AG08395 (cell line): ENCODE measurements around the gene ADAM22.
"Not testable (repeated sequence)": the region's sequence is repeated elsewhere in the genome, so short reads cannot be mapped to it uniquely, and the experiment has no call there.

Experiments used
- DNase-seq: peaks from one replicate; pipeline ENCODE4 v3.0.0; 2012; ENCODE audit warnings: mixed read lengths, low spot score

Gene ADAM22

DNA sequence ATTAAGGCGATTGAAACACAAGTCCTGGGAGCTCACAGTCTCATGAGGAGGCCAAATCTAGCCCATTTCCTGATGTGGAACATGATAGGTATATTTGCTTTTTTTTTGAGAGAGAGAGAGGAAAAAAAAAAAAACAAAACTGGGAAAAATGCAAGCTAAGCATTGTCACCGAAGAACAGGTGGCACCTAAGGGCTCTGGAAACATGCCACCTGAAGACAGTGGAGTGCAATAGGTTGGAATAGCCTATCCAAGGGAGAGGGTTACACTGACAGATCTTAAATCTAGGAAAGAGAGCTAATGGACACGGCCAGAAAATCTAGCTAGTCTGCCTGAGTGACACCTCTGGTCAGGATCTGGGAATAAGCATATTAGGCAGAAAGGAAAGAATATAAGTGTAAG, 175.6 kb downstream of the ADAM22 start:
- DNase-seq, result no peak

- DNase-seq, result peak; percentile 35
Observed at GRCh38 chr7:88111140-88111743, 177.2 kb downstream of the ADAM22 start.

DNA sequence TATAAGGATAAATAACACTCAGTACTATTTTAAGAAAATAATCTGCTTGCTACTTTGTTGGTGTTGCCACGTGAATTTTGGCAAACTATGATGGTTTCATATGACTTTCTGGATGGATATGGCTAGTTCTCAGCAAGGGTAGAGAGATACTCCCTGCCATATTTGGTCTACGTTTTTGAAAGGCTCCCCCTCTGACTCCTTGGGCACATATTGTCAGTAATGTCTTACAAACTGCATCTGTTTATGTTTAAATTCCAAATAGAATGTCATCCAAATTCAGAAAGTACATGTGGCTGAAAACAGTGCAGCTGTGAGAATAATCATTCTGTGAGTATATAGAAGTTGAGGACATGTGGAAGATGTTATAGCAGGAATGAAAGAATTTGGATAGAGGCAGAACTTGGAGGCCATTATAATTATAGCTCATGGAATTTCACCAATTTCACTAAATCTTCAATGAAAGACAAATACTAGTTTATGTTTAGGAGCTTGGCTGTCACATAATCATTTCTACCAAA, 178.0 kb downstream of the ADAM22 start:
- no peak for DNase-seq

GRCh38 chr7:88115258-88115796, 181.3 kb downstream of the ADAM22 start:
- no peak for DNase-seq

DNA sequence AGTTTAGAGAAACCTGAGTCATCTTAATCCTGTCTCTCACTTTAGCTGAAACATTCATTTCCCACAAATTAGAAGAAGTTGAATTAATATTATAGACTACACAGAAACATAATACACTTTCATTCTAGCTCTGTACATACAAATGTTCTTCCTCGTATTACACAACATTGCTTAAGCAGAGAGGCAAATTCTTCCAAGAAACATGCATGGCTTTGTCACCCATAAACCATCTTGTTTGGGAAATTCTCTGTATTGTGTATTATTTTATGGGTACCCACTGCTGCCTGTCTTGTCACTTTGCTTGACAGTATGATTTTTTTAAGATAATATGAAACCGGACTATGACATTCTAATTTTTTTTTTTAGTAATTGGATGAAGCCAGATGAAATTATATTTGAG, 181.8 kb downstream of the ADAM22 start:
- no peak for DNase-seq

- no peak for DNase-seq
Observed at GRCh38 chr7:88116235-88116795, 182.3 kb downstream of the ADAM22 start.

DNA sequence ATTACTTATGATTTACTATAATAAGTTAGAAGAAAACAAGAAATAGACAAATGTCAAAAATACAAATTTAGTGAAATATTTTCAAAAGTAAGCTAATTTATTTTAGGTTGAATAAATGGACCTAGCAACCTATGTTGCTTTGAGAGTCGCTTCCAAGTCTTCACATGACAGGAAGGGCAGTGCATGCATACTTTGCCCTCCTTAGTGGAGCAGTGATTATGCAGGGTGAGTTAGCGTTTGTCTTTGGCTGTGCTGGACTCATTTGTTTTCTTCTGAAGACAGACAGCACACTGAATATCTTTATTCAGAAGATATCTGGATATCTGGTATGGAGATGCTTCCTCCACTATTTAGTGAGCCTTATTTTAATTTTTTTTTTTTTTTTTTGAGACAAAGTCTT, 183.3 kb downstream of the ADAM22 start:
- DNase-seq, result no peak

GRCh38 chr7:88121335-88121734, 187.3 kb downstream of the ADAM22 start:
- no peak for DNase-seq

- DNase-seq, result no peak
Observed at GRCh38 chr7:88127637-88128290, 193.7 kb downstream of the ADAM22 start.

DNA sequence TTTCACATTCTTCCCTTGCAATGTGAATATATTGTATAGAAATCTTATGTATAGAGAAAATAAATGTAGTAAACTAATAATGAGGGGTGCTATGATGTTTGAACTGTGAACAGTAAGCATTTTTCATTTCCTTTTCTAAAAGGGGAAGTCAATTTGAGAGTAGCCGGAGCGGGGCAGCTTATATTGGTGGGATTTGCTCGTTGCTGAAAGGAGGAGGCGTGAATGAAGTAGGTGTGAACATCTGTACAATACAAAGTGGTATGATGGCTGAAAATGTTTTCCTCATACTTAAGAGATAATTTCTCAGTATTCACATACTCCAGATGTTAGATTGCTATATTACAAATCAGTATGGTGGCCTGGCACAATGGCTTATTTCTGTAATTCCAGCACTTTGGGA, 198.7 kb downstream of the ADAM22 start:
- DNase-seq, result no peak

- DNase-seq, result no peak
Observed at GRCh38 chr7:88140947-88141346, 206.9 kb downstream of the ADAM22 start.

DNA sequence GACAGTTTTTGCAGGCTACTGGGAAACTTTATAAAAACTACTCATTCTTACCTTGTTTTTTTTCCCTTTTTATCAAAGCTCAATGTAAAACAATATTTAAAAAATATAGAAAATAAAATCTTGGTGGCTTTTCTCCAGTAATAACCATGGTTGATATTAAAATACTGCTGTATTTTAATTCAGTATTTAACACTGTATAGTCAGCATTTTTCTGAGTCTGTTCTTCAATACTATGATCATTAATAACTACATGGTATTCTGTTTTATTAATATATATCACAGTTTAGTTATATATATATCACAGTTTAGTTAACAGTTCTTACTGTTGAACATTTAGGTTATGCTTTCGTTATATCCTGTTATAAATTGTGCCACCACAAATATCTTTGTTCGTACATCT, 207.4 kb downstream of the ADAM22 start:
- DNase-seq, result no peak

DNA sequence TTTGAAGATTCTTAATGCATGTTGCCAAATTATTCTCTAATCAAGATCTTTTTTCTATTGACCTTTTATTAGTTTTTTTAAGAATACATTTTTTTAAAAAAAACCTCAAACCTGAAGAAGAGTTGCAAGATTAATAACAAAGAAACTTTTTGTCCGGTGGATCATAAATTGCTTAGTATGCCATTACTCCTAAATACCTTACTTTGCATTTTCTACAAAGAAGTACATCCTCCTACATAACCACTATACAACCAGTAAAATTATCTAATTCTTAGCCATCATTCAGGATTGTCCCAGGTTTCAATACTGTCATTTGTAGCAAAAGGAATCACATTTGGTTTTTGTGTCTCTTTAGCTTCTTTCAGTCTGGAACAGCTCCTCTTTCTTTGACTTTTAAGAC, 207.9 kb downstream of the ADAM22 start:
- no peak for DNase-seq

- DNase-seq, result no peak
Observed at GRCh38 chr7:88146616-88147015, 212.6 kb downstream of the ADAM22 start.

DNA sequence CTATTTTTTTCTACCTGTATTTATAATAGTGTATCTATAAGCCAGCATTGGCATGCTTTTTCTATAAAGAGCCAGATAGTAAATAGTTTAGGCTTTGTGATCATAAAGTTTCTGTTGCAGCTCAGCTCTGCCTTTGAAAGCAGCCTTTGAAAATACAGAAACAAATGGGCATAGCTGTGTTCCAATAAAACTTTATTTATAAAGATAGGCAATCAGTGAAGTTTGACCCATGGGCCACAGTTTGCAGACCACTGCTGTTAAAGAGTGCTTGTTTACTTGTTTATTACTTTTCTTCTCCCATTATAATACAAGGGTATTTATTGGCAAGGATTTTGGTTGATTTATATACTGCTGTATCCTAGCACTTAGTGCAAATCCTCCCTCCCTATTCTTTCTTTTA, 213.3 kb downstream of the ADAM22 start:
- DNase-seq, result no peak

DNA sequence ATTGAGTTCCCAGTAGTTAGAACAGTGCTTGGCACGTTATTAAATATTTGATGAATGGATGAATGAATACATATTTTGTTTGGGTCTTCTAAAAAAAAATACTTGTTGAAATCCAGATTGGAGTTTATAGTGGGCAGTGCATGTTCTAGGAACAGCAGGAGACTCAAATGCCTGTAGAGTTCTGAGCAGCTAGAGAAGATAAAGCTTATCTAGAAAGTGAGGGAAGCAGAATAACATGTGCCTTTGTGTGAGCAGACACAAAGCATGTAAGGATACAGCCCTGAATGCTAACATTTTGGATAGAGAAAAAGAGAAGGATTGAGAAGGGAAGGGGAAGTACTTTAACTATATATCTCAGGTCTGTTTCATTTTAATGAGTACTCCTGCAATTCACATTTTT, 213.9 kb downstream of the ADAM22 start:
- no peak for DNase-seq

DNA sequence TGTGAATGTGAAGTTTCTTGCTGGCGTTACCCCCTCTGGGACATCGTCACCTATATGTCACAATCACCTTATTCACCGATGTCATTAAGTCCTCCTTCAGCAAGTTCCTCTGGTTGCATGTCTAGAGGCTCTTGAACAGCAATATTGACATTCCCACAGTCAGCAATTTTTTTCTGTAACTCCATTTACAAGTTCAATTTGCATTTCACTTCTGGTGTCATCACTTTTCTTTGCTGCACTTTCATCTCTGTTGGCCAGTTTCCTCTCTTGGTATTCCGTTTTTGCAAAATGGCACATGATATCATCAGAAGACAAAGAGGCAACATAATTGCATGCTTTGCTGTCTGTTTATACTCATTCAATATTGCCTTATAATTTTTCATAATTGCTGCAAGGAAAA, 216.0 kb downstream of the ADAM22 start:
- no peak for DNase-seq

GRCh38 chr7:88151119-88151790, 217.2 kb downstream of the ADAM22 start:
- no peak for DNase-seq

DNA sequence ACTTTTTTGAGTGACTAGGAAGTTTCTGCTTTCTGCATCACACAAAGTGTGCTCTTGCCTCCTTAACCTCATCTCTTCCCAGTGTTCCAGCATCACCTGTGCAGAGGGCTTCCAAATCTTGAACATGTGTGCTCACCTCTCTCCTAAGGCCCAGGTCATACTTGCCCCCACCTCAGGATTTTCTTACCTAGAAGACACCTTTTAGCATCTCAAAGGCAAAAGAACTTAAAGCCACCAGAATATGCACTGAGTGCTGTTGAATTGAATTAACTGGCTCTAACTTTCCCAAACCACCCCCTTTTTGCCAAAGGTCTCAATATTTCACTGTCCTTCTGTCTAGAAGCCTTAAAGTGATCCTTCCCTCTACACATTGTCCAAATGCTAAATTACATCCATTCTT, 219.3 kb downstream of the ADAM22 start:
- no peak for DNase-seq

DNA sequence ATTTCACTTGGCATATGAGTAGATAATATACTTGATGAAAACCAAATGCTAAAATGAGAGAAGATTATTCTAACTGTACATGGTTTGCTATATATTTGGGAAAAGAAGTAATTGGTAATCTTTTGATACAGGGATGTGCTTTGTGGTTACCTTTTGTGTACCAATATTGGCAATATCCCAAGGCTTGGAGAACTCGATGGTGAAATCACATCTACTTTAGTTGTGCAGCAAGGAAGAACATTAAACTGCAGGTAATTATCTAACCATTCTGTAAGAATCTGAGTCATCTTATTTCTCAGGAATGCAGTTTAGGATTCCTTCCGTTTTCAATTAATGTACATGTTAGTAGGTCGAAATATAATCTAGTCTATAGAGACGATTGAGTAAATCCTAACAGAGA, 221.7 kb downstream of the ADAM22 start:
- no peak for DNase-seq

GRCh38 chr7:88156356-88156755, 222.3 kb downstream of the ADAM22 start:
- no peak for DNase-seq

GRCh38 chr7:88159741-88160140, 225.7 kb downstream of the ADAM22 start:
- DNase-seq, result not testable (repeated sequence)

- no peak for DNase-seq
Observed at GRCh38 chr7:88165697-88166096, 231.6 kb downstream of the ADAM22 start.
